Vagina (tissue), 2 donors: ENCODE results near the gene ENPEP.

Experiments
- POLR2A ChIP-seq, 2 donors: fragments of 450-650 bp; IDR thresholded peaks; one replicate each; pipeline ENCODE4 v1.6.1; 2017; ENCODE audit warnings: antibody characterized with exemption in 2 of 2, mild to moderate bottlenecking in 2 of 2, moderate library complexity in 2 of 2
- POLR2AphosphoS5 ChIP-seq, 2 donors: sonication (generic); formaldehyde crosslinking; IDR thresholded peaks; one replicate each; pipeline ENCODE4 v1.9.0; 2017; ENCODE audit warnings: antibody characterized with exemption in 2 of 2, mild to moderate bottlenecking in 2 of 2, low read depth in 1 of 2; ENCODE audit not compliant: insufficient read depth in 1 of 2
- TF ChIP-seq, protein P1 (sequence below), 3 experiments: fragments of 450-650 bp in 2 of 3; fragments of 200-600 bp in 1 of 3; sonication (generic) in 1 of 3; IDR thresholded peaks; one replicate each; pipeline ENCODE4 v1.5.1; 2017 to 2019; ENCODE audit warnings: antibody characterized with exemption in 3 of 3, mild to moderate bottlenecking in 2 of 3, moderate library complexity in 2 of 3

DNA sequence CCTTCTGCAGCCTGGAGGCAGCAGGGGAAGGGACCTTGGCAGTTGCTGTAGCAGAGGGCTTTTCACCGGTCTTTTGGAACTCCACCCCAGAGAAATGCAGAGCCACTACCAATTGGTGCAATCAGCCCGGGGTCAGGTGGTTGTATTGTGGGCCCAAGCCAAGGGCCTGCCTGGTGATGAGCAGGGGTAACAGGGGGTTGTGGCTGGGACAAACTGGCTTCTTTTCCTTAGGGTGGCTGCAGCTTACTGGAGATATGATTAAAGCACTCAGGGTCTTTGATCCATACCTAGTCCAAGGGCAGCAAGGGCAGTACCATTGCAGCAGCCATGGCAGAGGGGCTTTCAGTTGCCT, 28.1 kb downstream of the ENPEP start:
- TF ChIP-seq, protein P1, sequence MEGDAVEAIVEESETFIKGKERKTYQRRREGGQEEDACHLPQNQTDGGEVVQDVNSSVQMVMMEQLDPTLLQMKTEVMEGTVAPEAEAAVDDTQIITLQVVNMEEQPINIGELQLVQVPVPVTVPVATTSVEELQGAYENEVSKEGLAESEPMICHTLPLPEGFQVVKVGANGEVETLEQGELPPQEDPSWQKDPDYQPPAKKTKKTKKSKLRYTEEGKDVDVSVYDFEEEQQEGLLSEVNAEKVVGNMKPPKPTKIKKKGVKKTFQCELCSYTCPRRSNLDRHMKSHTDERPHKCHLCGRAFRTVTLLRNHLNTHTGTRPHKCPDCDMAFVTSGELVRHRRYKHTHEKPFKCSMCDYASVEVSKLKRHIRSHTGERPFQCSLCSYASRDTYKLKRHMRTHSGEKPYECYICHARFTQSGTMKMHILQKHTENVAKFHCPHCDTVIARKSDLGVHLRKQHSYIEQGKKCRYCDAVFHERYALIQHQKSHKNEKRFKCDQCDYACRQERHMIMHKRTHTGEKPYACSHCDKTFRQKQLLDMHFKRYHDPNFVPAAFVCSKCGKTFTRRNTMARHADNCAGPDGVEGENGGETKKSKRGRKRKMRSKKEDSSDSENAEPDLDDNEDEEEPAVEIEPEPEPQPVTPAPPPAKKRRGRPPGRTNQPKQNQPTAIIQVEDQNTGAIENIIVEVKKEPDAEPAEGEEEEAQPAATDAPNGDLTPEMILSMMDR (IDR thresholded peaks at IDR 0.05) = no peak
- TF ChIP-seq POLR2A (IDR thresholded peaks at IDR 0.05) = no peak
- TF ChIP-seq POLR2AphosphoS5 (IDR thresholded peaks at IDR 0.05; ENCODE audit: insufficient read depth in 1 of 2, low read depth in 1 of 2) = no peak
